Esophagus muscularis mucosa (tissue), 3 donors: ENCODE data around the gene TMEM86B.

Experiments
- CTCF ChIP-seq, 3 experiments: fragments of 200-600 bp in 2 of 3; fragments of 450-650 bp in 1 of 3; sonication (generic) in 2 of 3; IDR thresholded peaks; one replicate each; pipeline ENCODE4 v1.5.1; 2017 to 2019; ENCODE audit warnings: antibody characterized with exemption in 3 of 3, mild to moderate bottlenecking in 2 of 3, moderate library complexity in 1 of 3
- POLR2A ChIP-seq: fragments of 450-650 bp; IDR thresholded peaks from one replicate; pipeline ENCODE4 v1.6.1; 2017; ENCODE audit warnings: antibody characterized with exemption, moderate library complexity, mild to moderate bottlenecking, low read depth

- TF ChIP-seq CTCF (IDR thresholded peaks at IDR 0.05): no peak
- no peak for TF ChIP-seq POLR2A
Observed at GRCh38 chr19:55253842-55254624, 25.5 kb upstream of the TMEM86B start.
